Measurements from ENCODE around the gene PARD6B.

DNA sequence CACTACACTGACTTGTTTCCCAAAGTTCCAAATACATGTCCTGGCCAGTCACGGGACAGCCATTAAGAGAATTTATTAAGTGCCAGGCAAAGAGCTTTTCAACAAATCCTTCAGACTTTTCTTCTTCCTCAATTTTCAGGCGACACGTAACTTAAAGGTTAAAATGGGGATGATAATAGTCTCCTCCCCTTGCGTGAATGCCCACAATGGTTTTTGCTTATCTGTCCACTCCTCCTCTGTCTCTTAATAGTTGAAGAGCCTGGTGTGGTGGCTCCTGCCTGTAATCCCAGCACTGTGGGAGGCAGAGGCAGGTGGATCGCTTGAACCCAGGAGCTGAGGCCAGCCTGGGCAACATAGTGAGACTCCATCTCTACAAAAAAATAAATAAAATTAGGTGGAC lies 11.4 kb upstream of the PARD6B start:
- TF ChIP-seq, protein P1, sequence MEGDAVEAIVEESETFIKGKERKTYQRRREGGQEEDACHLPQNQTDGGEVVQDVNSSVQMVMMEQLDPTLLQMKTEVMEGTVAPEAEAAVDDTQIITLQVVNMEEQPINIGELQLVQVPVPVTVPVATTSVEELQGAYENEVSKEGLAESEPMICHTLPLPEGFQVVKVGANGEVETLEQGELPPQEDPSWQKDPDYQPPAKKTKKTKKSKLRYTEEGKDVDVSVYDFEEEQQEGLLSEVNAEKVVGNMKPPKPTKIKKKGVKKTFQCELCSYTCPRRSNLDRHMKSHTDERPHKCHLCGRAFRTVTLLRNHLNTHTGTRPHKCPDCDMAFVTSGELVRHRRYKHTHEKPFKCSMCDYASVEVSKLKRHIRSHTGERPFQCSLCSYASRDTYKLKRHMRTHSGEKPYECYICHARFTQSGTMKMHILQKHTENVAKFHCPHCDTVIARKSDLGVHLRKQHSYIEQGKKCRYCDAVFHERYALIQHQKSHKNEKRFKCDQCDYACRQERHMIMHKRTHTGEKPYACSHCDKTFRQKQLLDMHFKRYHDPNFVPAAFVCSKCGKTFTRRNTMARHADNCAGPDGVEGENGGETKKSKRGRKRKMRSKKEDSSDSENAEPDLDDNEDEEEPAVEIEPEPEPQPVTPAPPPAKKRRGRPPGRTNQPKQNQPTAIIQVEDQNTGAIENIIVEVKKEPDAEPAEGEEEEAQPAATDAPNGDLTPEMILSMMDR (IDR thresholded peaks at IDR 0.05 in 8 of 11, conservative IDR thresholded peaks at IDR 0.05 in 3 of 11): no peak
- TF ChIP-seq POLR2A (IDR thresholded peaks at IDR 0.05): no peak

All from spleen (tissue), 7 donors.